ENCODE measurements around the gene RAB7B. TPM values are rescaled to one million over a fixed set of nuclear protein-coding genes. Genes with fewer than 3 reads are reported as not detected.

The RAB7B gene
- total RNA-seq, 1 experiment from 2014 or later: not detected

DNA sequence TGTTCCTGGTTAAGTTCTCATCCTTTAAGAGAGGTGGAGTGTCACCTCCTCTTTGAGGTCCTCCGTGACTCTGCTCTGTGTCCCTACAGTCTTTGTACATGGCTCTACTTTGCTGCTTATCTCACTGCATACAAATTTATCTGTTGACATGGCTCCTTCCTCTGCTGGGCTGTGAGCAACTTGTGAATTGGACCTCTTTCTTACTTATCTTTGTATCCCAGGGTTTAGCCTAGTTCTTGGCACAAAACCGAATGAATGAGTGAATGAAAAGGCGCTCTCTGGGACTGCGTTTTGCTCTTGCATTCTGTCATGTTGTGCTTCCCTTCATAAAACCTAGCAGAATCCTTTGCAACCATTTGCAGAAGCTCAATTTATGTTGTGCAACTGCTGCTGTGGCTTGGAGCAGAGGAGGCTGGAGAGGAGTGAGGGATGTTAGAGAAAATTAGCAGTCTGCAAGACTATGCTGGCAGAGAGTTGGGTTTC is 72.4 kb downstream of the RAB7B start:
- Histone ChIP-seq H3K27ac (ENCODE audit: low read length) (no peak overlapping the region), H3K27me3 (ENCODE audit: low read length) (no peaks in the 10 kb centered on the region), H3K9me3 (ENCODE audit: low read length) (no peaks in the 10 kb centered on the region), H3K36me3 (ENCODE audit: insufficient read depth, low read length) (no peaks in the 10 kb centered on the region), H4K20me1 (ENCODE audit: insufficient read depth, low read depth, low read length) (no peaks in the 10 kb centered on the region), H3K4me2 (ENCODE audit: low read depth, low read length, poor library complexity, severe bottlenecking) (no peak overlapping the region), H3K4me3 (ENCODE audit: low read length) (no peak overlapping the region), H3K4me1 (ENCODE audit: low read length) (no peaks in the 10 kb centered on the region), H3K9ac (ENCODE audit: low read length) (no peak overlapping the region), H2AFZ (ENCODE audit: low read length) (no peak overlapping the region), H3K9me2 (replicated peaks; ENCODE audit: insufficient read depth, low read length) (no peaks in the 10 kb centered on the region), H3K79me2 (ENCODE audit: low read length) (no peaks in the 10 kb centered on the region)
- no peak for DNase-seq

DNA sequence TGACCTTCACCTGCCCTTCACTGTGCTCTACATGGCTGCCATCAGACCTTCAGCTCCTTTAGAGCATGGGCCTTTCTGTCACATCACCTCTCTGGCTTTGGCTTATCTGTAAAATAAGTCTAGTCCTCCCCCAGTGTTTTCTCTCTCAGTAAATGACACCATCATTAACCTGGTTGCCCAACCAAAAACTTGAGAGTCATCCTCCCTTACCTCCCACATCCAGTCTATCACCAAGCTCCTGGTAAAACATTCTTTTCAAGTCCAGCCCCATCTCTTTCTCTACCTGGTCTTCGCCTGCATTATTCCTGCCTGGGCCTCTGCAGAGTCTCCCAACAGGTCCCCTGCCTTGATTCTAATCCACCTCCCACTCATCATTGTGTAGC is 73.0 kb downstream of the RAB7B start:
- no peak overlapping the region for H3K9ac ChIP-seq (ENCODE audit: low read length)
- H4K20me1 ChIP-seq (ENCODE audit: insufficient read depth, low read depth, low read length): no peaks in the 10 kb centered on the region
- no peaks in the 10 kb centered on the region for H3K79me2 ChIP-seq (ENCODE audit: low read length)
- no peaks in the 10 kb centered on the region for H3K27me3 ChIP-seq (ENCODE audit: low read length)
- no peak overlapping the region for H3K27ac ChIP-seq (ENCODE audit: low read length)
- H3K4me2 ChIP-seq (ENCODE audit: low read depth, low read length, poor library complexity, severe bottlenecking): no peak overlapping the region
- H3K4me3 ChIP-seq (ENCODE audit: low read length): no peak overlapping the region
- no peak for DNase-seq
- no peaks in the 10 kb centered on the region for H3K4me1 ChIP-seq (ENCODE audit: low read length)
- no peaks in the 10 kb centered on the region for H3K36me3 ChIP-seq (ENCODE audit: insufficient read depth, low read length)
- H3K9me2 ChIP-seq (replicated peaks; ENCODE audit: insufficient read depth, low read length): no peaks in the 10 kb centered on the region
- H2AFZ ChIP-seq (ENCODE audit: low read length): no peak overlapping the region
- no peaks in the 10 kb centered on the region for H3K9me3 ChIP-seq (ENCODE audit: low read length)

DNA sequence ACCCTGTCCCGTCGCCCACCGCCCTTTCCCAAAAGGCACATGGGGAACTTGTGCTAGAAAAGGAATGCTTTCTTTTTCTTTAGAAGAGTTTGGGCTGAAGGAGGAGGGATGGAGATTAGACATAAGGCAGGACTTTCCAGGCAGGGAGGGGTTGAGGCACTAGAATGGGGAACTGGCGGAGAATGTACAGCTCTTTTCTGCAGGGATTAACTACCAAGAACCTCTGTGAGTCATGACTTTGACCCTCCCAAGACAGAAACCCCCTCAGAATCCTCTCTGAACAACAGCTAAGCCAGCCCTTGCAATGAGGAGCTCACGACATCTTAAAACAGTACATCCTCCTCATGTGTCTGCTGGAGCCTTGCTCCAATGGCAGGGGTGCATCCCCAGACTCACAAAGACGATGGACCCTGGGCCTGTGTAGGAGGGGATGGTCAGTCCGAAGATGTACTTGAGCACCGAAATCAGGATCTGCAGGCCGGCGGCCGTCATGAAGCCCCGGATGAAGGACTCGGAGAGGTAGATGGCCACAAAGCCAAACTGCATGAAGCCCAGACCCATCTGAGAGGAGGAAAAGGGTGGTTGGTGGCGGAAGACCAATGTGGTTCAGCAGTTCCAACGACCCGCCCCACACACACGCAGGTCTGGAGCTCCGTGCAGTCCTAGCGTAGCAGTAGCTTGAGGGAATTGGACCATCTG is 73.5 kb downstream of the RAB7B start:
- H3K27ac ChIP-seq (ENCODE audit: low read length): no peak overlapping the region
- no peaks in the 10 kb centered on the region for H3K79me2 ChIP-seq (ENCODE audit: low read length)
- no peak overlapping the region for H3K4me3 ChIP-seq (ENCODE audit: low read length)
- DNase-seq: no peak
- H2AFZ ChIP-seq (ENCODE audit: low read length): no peak overlapping the region
- H4K20me1 ChIP-seq (ENCODE audit: insufficient read depth, low read depth, low read length): no peaks in the 10 kb centered on the region
- H3K4me2 ChIP-seq (ENCODE audit: low read depth, low read length, poor library complexity, severe bottlenecking): no peak overlapping the region
- H3K4me1 ChIP-seq (ENCODE audit: low read length): no peaks in the 10 kb centered on the region
- H3K36me3 ChIP-seq (ENCODE audit: insufficient read depth, low read length): no peaks in the 10 kb centered on the region
- no peaks in the 10 kb centered on the region for H3K9me3 ChIP-seq (ENCODE audit: low read length)
- no peaks in the 10 kb centered on the region for H3K27me3 ChIP-seq (ENCODE audit: low read length)
- H3K9me2 ChIP-seq (replicated peaks; ENCODE audit: insufficient read depth, low read length): no peaks in the 10 kb centered on the region
- H3K9ac ChIP-seq (ENCODE audit: low read length): no peak overlapping the region

DNA sequence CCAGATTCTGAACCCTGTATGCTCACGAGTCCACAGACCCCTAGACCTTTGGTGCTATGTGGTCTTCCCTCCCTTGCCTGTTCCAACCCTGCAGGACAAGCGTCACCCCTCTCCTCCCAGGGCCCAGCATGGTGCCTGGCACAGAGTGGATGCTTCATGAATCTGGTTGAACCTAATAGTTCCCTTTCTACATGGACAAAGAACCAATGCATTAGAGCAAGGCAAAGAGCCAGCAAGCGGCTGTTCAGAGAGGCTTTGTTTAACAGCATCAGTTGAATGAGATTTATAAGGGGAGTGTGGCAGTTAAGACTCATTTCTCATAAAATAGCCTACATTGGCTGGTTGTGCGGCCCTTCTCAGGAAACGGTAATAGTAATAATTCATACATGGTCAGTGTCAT is 74.9 kb downstream of the RAB7B start:
- Histone ChIP-seq H3K4me2 (ENCODE audit: low read depth, low read length, poor library complexity, severe bottlenecking) (no peak overlapping the region), H3K9me3 (ENCODE audit: low read length) (no peaks in the 10 kb centered on the region), H2AFZ (ENCODE audit: low read length) (no peak overlapping the region), H3K36me3 (ENCODE audit: insufficient read depth, low read length) (no peaks in the 10 kb centered on the region), H3K9me2 (replicated peaks; ENCODE audit: insufficient read depth, low read length) (no peaks in the 10 kb centered on the region), H3K27me3 (ENCODE audit: low read length) (no peaks in the 10 kb centered on the region), H4K20me1 (ENCODE audit: insufficient read depth, low read depth, low read length) (no peaks in the 10 kb centered on the region), H3K27ac (ENCODE audit: low read length) (no peak overlapping the region), H3K9ac (ENCODE audit: low read length) (no peak overlapping the region), H3K4me1 (ENCODE audit: low read length) (no peaks in the 10 kb centered on the region), H3K4me3 (ENCODE audit: low read length) (no peak overlapping the region), H3K79me2 (ENCODE audit: low read length) (no peaks in the 10 kb centered on the region)
- DNase-seq: no peak

DNA sequence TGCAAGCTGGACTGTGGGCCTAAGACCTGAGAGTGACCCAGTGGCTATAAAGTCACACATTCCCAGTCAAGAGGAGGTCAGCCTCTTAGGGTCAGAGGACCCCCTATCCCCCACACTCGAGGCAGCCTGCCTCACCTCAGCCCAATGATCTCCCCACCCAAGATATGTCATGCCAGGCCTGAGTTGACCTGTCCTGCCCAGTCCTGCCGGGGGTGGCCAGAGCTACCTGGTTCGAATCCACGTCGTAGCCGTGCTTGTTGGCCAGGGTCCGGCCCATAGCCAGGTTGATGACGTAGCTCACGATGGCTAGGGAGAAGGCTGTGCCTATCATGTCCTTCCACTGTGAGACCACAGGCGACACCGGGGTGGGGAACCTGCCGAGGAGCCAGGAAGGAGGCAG is 75.5 kb downstream of the RAB7B start:
- H3K9ac ChIP-seq (ENCODE audit: low read length): no peak overlapping the region
- no peak overlapping the region for H3K27ac ChIP-seq (ENCODE audit: low read length)
- H3K4me2 ChIP-seq (ENCODE audit: low read depth, low read length, poor library complexity, severe bottlenecking): no peak overlapping the region
- no peaks in the 10 kb centered on the region for H3K27me3 ChIP-seq (ENCODE audit: low read length)
- H3K79me2 ChIP-seq (ENCODE audit: low read length): no peaks in the 10 kb centered on the region
- no peak for DNase-seq
- no peak overlapping the region for H2AFZ ChIP-seq (ENCODE audit: low read length)
- no peaks in the 10 kb centered on the region for H3K36me3 ChIP-seq (ENCODE audit: insufficient read depth, low read length)
- no peaks in the 10 kb centered on the region for H3K4me1 ChIP-seq (ENCODE audit: low read length)
- H3K9me2 ChIP-seq (replicated peaks; ENCODE audit: insufficient read depth, low read length): no peaks in the 10 kb centered on the region
- no peak overlapping the region for H3K4me3 ChIP-seq (ENCODE audit: low read length)
- no peaks in the 10 kb centered on the region for H4K20me1 ChIP-seq (ENCODE audit: insufficient read depth, low read depth, low read length)
- H3K9me3 ChIP-seq (ENCODE audit: low read length): no peaks in the 10 kb centered on the region

DNA sequence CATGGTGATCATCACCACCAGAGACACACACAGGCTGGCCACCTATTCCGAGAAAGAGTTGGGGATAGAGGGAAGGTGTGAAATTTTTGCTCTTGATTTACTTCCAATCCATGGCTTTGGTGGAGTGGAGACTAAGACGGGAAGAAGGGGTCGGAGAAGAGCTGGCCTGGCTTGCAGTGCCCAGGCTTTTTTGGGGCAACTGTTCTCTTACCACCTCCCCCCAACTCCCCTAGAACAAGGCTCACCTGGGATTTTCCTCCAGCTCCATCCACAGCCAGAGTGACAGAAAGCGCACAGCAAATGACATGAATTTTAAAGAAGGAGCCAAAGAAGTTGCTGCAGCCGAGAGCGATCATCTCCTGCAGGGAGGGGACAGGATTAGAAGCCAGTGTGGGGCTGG is 75.9 kb downstream of the RAB7B start:
- H3K36me3 ChIP-seq (ENCODE audit: insufficient read depth, low read length): no peaks in the 10 kb centered on the region
- H2AFZ ChIP-seq (ENCODE audit: low read length): no peak overlapping the region
- H3K9ac ChIP-seq (ENCODE audit: low read length): no peak overlapping the region
- no peak overlapping the region for H3K27ac ChIP-seq (ENCODE audit: low read length)
- no peaks in the 10 kb centered on the region for H4K20me1 ChIP-seq (ENCODE audit: insufficient read depth, low read depth, low read length)
- H3K4me1 ChIP-seq (ENCODE audit: low read length): no peaks in the 10 kb centered on the region
- no peak overlapping the region for H3K4me2 ChIP-seq (ENCODE audit: low read depth, low read length, poor library complexity, severe bottlenecking)
- H3K9me3 ChIP-seq (ENCODE audit: low read length): no peaks in the 10 kb centered on the region
- no peak overlapping the region for H3K4me3 ChIP-seq (ENCODE audit: low read length)
- DNase-seq: no peak
- H3K27me3 ChIP-seq (ENCODE audit: low read length): no peaks in the 10 kb centered on the region
- no peaks in the 10 kb centered on the region for H3K79me2 ChIP-seq (ENCODE audit: low read length)
- no peaks in the 10 kb centered on the region for H3K9me2 ChIP-seq (replicated peaks; ENCODE audit: insufficient read depth, low read length)

Other genes with a start within 250 kb of the RAB7B start
- gene RAB29, start 227.9 kb downstream of the RAB7B start, total RNA-seq (2014; rRNA removed; shearing (Covaris generic); ENCODE audit: low replicate concordance): 3.1 and 3.6 TPM in 2 replicates
- gene SLC41A1, start 190.2 kb downstream of the RAB7B start, total RNA-seq (2014; rRNA removed; shearing (Covaris generic); ENCODE audit: low replicate concordance): 5.1 and 8.7 TPM in 2 replicates
- 0.11 TPM in 1 of 2 replicates, not detected in the other for gene PM20D1, start 153.3 kb downstream of the RAB7B start, total RNA-seq (2014; rRNA removed; shearing (Covaris generic); ENCODE audit: low replicate concordance)
- gene SLC26A9, start 59.9 kb downstream of the RAB7B start, total RNA-seq (2014; rRNA removed; shearing (Covaris generic); ENCODE audit: low replicate concordance): not detected in 2 replicates
- gene CTSE, start 20.5 kb upstream of the RAB7B start, total RNA-seq (2014; rRNA removed; shearing (Covaris generic); ENCODE audit: low replicate concordance): not detected in 2 replicates
- gene RHEX, start 49.8 kb upstream of the RAB7B start, total RNA-seq (2014; rRNA removed; shearing (Covaris generic); ENCODE audit: low replicate concordance): not detected in 2 replicates
- not detected in 2 replicates for gene AVPR1B, start 114.0 kb upstream of the RAB7B start, total RNA-seq (2014; rRNA removed; shearing (Covaris generic); ENCODE audit: low replicate concordance)
- 27.6 and 29.0 TPM in 2 replicates for gene FAM72A, start 199.4 kb upstream of the RAB7B start, total RNA-seq (2014; rRNA removed; shearing (Covaris generic); ENCODE audit: low replicate concordance)
- gene SRGAP2, start 200.1 kb upstream of the RAB7B start, total RNA-seq (2014; rRNA removed; shearing (Covaris generic); ENCODE audit: low replicate concordance): 138 and 145 TPM in 2 replicates

Measured in Karpas-422 (cell line).